ENCODE data around the gene MSH5.

The MSH5 gene

DNA sequence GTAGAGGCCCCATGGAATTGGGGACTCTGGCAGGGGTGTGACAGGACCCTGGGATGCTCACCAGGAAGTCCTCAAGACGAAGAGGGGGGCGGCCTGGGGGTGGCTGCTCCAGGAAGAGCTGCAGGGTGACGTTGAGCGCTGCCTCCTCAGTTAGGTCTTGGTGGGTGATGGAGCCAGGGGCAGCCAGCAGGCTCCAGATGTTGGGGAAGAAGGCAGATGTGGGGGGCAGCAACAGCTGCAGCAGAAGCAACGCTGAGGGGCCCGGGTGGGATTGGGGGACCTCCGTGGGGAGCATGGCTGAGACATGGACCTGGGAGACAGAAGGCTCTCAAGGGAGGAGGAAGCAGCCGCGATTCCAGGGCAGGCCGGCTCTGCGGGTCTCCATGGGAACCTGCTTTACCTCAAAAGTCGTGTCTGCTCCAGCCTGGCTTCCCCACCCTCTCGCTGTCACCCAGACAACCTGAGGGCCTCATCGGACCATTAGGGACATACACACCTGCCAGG is 36.7 kb downstream of the MSH5 start:
- Histone ChIP-seq H3K36me3 (ENCODE audit: control insufficient read depth in 1 of 2, insufficient read depth in 2 of 2, low read length in 2 of 2) (peaks cover 11 to 32% of the 10 kb centered on the region in 2 donors), H3K9me3 (ENCODE audit: control insufficient read depth in 1 of 2, low read length in 2 of 2) (no peaks in the 10 kb centered on the region), H3K27ac (ENCODE audit: low read length) (peak overlapping the region; percentile 14), H3K4me1 (ENCODE audit: control insufficient read depth in 1 of 2, insufficient read depth in 2 of 2, low read length in 2 of 2) (peaks cover 0 to 12% of the 10 kb centered on the region in 2 donors), H3K4me3 (ENCODE audit: low read depth in 1 of 2, low read length in 2 of 2) (peak overlapping the region in 1 of 2 donors; percentile 8), H3K27me3 (ENCODE audit: low read depth, low read length) (no peaks in the 10 kb centered on the region)

DNA sequence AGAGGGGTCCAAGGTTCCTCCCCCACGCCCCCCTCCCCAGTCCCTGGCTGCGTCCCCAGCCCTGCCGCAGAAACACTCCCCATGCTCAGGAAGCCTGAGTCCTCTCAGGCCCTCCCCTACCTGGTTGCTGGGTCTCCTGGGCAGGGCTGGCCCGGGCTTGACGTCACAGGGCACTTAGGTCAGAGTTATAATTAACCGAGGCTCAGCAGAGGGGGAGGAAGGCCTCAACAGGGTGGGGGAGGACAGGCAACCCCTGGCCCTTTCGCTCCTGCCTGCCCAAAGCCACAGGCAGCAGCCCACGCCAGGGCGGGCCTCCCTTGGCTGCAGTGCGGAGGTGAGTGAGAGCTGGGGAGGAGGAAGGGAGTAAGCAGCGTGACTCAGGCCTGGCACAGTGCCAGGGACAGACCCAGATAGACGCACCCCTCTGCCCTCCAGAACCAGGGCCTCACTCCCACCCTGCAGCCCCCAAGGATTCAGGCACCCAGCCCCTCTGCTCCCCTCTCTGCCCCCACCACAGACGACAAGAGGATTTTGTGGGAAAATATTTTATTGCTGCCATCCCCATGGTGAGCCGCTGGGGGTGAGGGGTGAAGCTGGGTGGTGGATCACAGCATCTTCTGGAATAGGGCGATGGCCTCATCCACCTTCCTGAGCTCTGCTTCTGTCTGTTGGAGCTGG is 37.3 kb downstream of the MSH5 start, which contains the start of gene VWA7:
Gene VWA7, minus strand, starts transcription at position 340 of the 678 bp plus-strand sequence. CDS start 549 bp downstream, outside the sequence.
- H3K27ac ChIP-seq (ENCODE audit: low read length): peak within 1 kb of the TSS; percentile 45
- peak within 1 kb of the TSS in 1 of 2 donors; percentile 8 for H3K4me3 ChIP-seq (ENCODE audit: low read depth in 1 of 2, low read length in 2 of 2)
- peaks cover 11 to 38% of the 10 kb centered on the region in 2 donors for H3K36me3 ChIP-seq (ENCODE audit: control insufficient read depth in 1 of 2, insufficient read depth in 2 of 2, low read length in 2 of 2)

DNA sequence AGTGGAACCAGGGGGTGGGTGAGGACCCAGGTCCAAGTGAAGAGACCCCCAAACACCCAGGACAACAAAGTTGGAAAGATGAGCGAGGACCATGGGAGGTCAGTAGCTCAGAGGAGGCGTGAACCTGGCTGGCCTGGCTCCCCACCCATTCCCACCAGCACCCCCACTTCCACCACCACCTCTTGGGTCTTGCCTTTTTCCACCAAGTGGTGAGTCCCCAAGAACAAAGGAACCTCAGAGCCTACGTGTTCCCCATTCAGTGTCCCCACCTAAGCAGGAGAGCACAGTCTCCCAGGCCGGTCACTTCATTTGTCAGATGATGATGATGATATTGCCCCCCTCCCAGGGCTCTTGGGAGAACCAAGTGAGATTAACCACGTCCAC is 37.9 kb downstream of the MSH5 start:
- Histone ChIP-seq H3K36me3 (ENCODE audit: control insufficient read depth in 1 of 2, insufficient read depth in 2 of 2, low read length in 2 of 2) (peaks cover 11 to 44% of the 10 kb centered on the region in 2 donors), H3K4me1 (ENCODE audit: control insufficient read depth in 1 of 2, insufficient read depth in 2 of 2, low read length in 2 of 2) (peaks cover 0 to 12% of the 10 kb centered on the region in 2 donors), H3K27me3 (ENCODE audit: low read depth, low read length) (no peaks in the 10 kb centered on the region), H3K27ac (ENCODE audit: low read length) (peak overlapping the region; percentile 45), H3K4me3 (ENCODE audit: low read depth in 1 of 2, low read length in 2 of 2) (no peak overlapping the region), H3K9me3 (ENCODE audit: control insufficient read depth in 1 of 2, low read length in 2 of 2) (no peaks in the 10 kb centered on the region)

More for the DNA sequence above, 37.3 kb downstream of the MSH5 start, which contains the start of gene VWA7:
- Histone ChIP-seq H3K4me1 (ENCODE audit: control insufficient read depth in 1 of 2, insufficient read depth in 2 of 2, low read length in 2 of 2) (peaks cover 0 to 12% of the 10 kb centered on the region in 2 donors), H3K27me3 (ENCODE audit: low read depth, low read length) (no peaks in the 10 kb centered on the region), H3K9me3 (ENCODE audit: control insufficient read depth in 1 of 2, low read length in 2 of 2) (no peaks in the 10 kb centered on the region)

DNA sequence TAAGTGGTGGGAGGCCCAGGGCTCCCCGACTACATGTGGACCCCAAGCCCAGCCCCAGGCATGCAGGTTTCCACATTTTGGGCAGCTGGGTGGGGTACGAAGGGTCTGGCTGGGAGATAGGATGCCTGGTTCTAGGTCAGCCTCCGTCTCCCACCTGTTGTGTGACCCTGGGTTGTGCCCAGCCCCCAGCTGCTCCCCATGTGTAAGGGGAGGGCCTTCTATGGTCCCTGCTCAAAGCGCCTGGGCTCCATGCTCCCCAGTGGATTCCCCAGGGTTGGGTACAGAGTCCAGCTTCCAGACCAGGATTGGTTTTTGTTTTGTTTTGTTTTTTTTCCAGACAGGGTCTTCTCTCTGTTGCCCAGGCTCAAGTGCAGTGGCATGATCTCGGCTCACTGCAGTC is 38.4 kb downstream of the MSH5 start:
- H3K27ac ChIP-seq (ENCODE audit: low read length): no peak overlapping the region
- H3K27me3 ChIP-seq (ENCODE audit: low read depth, low read length): no peaks in the 10 kb centered on the region
- H3K36me3 ChIP-seq (ENCODE audit: control insufficient read depth in 1 of 2, insufficient read depth in 2 of 2, low read length in 2 of 2): peaks cover 11 to 48% of the 10 kb centered on the region in 2 donors
- H3K4me1 ChIP-seq (ENCODE audit: control insufficient read depth in 1 of 2, insufficient read depth in 2 of 2, low read length in 2 of 2): peaks cover 0 to 12% of the 10 kb centered on the region in 2 donors
- H3K9me3 ChIP-seq (ENCODE audit: control insufficient read depth in 1 of 2, low read length in 2 of 2): no peaks in the 10 kb centered on the region
- H3K4me3 ChIP-seq (ENCODE audit: low read depth in 1 of 2, low read length in 2 of 2): no peak overlapping the region

DNA sequence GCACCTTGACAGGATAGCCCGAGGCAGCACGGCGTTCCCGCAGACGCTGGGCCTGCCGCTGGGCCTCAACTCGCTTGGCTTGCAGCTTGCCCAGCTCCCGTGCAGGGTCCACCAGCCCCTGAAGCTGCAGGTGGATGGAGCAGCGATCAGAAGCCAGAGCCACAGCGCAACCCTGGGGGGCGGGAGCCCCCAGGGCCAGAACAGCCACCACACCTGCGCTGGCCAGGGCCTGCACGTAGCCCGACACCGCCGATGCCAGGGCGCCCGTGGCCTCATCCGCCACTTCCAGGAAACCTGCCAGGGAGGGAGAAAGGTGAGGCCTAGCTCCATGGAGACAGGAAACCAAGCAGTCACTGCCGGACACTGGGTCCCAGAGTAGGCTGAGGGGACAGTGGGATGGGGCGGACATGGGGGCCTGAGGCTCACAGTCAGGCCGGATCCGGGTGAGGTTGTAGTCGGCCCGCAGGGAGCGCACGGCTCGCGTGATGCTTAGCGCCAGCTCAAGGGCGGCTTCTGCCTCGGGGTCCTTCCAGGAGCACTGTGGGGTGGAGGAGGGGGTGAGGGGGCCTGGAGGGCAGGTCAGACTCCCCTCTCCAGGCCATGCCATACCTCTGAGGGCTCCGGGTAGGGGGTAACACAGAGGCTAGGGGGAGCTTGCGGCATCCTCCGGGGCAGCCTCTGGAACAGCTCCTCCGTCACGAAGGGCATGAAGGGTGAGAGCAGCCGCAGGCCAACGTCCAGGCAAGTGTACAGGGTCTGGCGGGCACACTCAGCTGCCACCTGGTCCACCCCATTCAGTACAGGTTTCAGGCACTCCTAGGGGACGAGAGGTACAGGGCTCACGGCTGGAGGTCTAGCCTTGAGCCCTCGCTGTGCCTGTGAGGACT is 39.4 kb downstream of the MSH5 start:
- Histone ChIP-seq H3K9me3 (ENCODE audit: control insufficient read depth in 1 of 2, low read length in 2 of 2) (no peaks in the 10 kb centered on the region), H3K4me1 (ENCODE audit: control insufficient read depth in 1 of 2, insufficient read depth in 2 of 2, low read length in 2 of 2) (peaks cover 0 to 12% of the 10 kb centered on the region in 2 donors), H3K36me3 (ENCODE audit: control insufficient read depth in 1 of 2, insufficient read depth in 2 of 2, low read length in 2 of 2) (peaks cover 16 to 52% of the 10 kb centered on the region in 2 donors), H3K27me3 (ENCODE audit: low read depth, low read length) (no peaks in the 10 kb centered on the region), H3K4me3 (ENCODE audit: low read depth in 1 of 2, low read length in 2 of 2) (no peak overlapping the region), H3K27ac (ENCODE audit: low read length) (no peak overlapping the region)

DNA sequence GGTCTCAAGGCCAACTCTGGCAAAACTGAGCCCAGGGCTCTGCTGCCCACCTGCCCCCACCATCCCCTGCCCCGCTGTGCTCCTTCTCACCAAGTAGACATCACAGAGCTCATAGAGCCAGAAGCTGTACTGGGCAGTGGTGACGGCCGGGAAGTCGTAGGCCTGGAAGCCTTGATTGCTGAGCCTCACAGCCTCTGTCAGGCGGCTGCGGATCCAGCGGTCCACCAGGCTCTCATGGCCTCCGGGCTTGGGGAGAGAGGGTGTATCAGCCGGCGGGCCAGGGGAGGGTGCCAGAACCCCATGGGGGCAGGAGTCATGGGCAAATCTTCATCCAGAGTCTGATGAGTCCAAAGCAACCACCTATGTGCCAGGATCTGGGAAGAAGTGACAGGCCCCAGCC is 40.1 kb downstream of the MSH5 start:
- H3K9me3 ChIP-seq (ENCODE audit: control insufficient read depth in 1 of 2, low read length in 2 of 2): no peaks in the 10 kb centered on the region
- H3K27ac ChIP-seq (ENCODE audit: low read length): no peak overlapping the region
- peaks cover 0 to 12% of the 10 kb centered on the region in 2 donors for H3K4me1 ChIP-seq (ENCODE audit: control insufficient read depth in 1 of 2, insufficient read depth in 2 of 2, low read length in 2 of 2)
- H3K27me3 ChIP-seq (ENCODE audit: low read depth, low read length): no peaks in the 10 kb centered on the region
- H3K4me3 ChIP-seq (ENCODE audit: low read depth in 1 of 2, low read length in 2 of 2): no peak overlapping the region
- H3K36me3 ChIP-seq (ENCODE audit: control insufficient read depth in 1 of 2, insufficient read depth in 2 of 2, low read length in 2 of 2): peaks cover 22 to 58% of the 10 kb centered on the region in 2 donors

DNA sequence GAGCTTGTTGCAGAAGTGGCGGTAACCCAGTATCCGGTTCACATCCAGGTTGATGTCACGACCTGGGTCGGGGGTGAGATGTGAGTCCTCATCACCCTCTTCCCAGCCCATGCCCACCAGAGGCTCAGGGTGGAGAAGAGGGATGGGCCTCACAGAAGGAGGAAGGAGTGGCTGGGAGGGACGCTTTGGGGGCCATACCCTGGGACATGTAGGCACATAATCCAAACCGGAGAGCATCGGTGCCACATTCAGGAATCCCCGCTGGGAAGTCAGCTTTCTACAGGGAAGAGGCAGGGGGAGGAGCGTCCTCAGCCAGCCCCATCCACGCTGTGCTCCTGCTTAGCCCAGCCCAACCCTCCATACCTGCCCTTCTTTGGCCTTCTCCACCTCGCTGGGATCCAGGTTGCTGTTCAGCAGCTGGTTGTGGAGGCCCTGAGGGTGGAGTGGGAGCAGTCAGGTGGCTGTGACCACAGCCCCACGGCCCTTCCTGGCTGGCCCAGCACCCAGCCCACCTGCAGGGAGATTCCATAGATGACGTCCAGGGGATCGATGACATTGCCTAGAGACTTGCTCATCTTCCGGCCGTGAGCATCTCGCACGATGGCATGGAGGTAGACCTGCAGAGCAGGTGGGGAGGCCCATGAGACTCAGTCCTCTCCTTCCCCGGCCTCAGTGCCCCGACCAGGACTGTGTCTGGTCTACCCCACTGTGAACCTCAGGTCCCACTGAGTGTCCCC is 40.9 kb downstream of the MSH5 start:
- Histone ChIP-seq H3K4me3 (ENCODE audit: low read depth in 1 of 2, low read length in 2 of 2) (no peak overlapping the region), H3K27ac (ENCODE audit: low read length) (no peak overlapping the region), H3K9me3 (ENCODE audit: control insufficient read depth in 1 of 2, low read length in 2 of 2) (no peaks in the 10 kb centered on the region), H3K36me3 (ENCODE audit: control insufficient read depth in 1 of 2, insufficient read depth in 2 of 2, low read length in 2 of 2) (peaks cover 30 to 66% of the 10 kb centered on the region in 2 donors), H3K27me3 (ENCODE audit: low read depth, low read length) (no peaks in the 10 kb centered on the region), H3K4me1 (ENCODE audit: control insufficient read depth in 1 of 2, insufficient read depth in 2 of 2, low read length in 2 of 2) (peaks cover 0 to 12% of the 10 kb centered on the region in 2 donors)

DNA sequence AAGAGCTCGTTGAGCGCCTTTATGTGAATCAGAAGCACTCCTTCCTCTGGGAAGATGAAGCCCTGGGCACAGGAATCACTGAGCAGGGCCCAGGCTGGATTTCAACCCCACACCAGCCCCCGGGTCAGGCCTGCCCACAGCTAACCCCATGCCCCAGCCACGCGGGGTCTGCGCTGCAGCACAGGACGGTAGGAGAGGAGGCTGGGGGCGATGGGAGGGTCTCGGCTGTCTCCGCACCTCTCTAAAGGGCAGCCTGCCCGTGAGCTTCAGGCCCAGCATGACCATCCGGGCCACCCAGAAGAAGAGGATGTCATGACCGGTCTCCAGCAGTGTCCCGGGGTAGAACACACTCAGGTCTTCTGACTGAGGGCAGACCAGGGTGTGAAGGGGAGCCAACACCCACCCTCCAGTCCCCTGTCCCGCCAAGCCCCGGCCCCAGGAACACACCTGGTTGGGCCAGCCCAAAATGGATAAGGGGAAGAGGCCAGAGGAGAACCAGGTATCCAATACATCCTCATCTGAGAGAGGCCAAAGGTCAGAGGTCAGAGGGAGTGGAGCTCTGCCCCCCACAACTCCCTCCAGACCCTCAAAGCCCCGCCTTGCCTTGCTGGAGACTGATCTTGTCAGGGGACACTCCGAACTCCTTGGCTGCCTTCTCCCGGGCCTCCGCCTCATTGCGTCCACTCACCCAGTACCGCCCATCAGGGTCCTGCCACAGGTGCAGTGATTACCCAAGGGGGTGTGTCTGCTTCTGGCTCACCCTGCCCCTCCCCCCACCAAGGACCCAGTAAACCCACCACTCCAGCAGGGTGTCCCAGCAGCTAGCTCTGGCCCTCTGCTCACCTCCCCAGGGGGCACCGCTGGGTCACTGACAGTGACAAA is 41.7 kb downstream of the MSH5 start:
- Histone ChIP-seq H3K27ac (ENCODE audit: low read length) (no peak overlapping the region), H3K4me1 (ENCODE audit: control insufficient read depth in 1 of 2, insufficient read depth in 2 of 2, low read length in 2 of 2) (peaks cover 0 to 10% of the 10 kb centered on the region in 2 donors), H3K9me3 (ENCODE audit: control insufficient read depth in 1 of 2, low read length in 2 of 2) (no peaks in the 10 kb centered on the region), H3K4me3 (ENCODE audit: low read depth in 1 of 2, low read length in 2 of 2) (no peak overlapping the region), H3K36me3 (ENCODE audit: control insufficient read depth in 1 of 2, insufficient read depth in 2 of 2, low read length in 2 of 2) (peaks cover 30 to 66% of the 10 kb centered on the region in 2 donors), H3K27me3 (ENCODE audit: low read depth, low read length) (no peaks in the 10 kb centered on the region)

DNA sequence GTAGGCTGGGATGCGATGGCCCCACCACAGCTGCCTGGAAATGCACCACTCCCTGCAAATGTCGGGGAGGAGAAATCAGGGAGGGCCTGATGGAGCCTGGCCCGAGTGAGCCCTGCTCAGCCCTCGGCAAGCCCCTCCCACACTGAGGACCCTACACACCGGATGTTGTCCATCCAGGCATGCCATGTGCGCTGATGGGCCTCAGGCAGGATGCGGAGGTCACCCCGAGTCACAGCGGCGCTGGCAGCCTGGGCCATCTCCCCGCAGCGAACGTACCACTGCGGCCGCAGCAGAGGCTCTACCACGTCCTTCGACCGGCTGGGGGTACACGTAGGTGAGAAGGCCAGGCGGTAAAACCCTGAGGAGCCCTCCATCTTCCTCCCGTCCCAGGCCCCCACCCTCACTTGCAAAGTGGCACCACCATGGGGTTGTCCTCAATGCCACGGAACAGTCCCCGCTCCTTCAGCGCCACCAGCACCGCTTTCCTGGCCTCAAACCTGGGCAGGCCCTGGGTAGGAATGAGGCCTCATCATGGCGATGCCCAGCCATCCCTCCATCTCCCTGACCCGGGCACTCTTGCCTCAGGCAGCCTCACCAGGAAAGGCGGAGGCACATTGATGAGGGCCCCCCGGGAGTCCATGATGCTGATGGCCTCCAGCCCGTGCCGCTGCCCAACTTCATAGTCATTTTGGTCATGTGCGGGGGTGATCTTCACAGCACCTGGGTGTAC is 42.5 kb downstream of the MSH5 start:
- Histone ChIP-seq H3K27ac (ENCODE audit: low read length) (no peak overlapping the region), H3K9me3 (ENCODE audit: control insufficient read depth in 1 of 2, low read length in 2 of 2) (no peaks in the 10 kb centered on the region), H3K4me3 (ENCODE audit: low read depth in 1 of 2, low read length in 2 of 2) (no peak overlapping the region), H3K4me1 (ENCODE audit: control insufficient read depth in 1 of 2, insufficient read depth in 2 of 2, low read length in 2 of 2) (peaks cover 0 to 2% of the 10 kb centered on the region in 2 donors), H3K27me3 (ENCODE audit: low read depth, low read length) (no peaks in the 10 kb centered on the region), H3K36me3 (ENCODE audit: control insufficient read depth in 1 of 2, insufficient read depth in 2 of 2, low read length in 2 of 2) (peaks cover 30 to 66% of the 10 kb centered on the region in 2 donors)

All from muscle layer of duodenum (tissue), 2 donors.